ENCODE results near the gene RGMB.

The RGMB gene

DNA sequence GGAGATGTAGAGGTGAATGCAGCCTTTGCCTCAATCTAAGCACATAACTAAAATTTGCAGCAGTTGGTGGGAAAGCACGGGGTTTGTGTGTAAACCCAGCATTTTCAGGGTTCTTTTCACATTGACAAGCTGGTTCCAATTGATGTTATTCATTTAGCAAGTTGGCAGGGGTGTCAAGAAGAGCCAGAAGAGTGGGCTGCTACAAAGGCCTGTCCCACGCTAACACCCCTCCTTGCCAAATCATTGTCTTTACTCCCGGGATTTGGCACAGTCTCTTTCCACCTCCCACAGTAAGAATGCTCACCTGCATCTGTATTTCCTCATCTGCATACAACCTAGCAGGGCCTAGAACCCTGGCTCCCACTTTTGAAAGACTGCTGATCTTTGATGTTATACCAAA is 11.8 kb downstream of the RGMB start:
- DNase-seq (ENCODE audit: low spot score) = no peak

DNA sequence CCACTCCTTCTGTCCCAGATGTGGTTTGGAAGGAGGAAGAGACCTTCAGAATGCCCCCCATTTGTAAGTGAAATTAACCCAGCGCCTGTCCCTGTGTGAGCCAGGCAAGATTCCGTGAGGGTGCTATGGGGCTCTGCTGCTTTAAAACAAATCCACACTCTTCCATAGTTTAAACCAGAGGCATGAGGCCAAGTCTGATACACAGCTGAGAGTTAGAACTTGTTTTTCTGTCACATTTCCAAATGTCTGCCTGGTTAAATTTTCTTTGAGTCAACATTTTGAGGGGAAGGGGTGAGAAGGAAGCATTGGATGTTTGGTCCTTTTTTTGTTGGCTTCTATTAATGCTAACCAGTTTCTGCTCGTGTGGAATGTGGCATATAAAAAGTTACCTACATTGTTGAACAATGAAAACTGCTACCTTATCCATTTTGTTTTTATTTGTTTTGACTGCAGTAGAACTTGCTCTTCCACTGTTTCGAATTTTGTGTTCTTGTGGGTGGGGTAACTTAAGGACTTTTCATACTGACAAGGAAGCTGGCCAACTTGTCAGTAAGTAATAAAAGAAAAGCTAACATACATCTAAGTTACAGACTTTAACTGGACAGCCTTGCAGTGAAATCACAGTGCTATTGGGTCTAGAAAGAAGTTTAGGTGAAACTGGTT is 12.9 kb downstream of the RGMB start:
- no peak for DNase-seq (ENCODE audit: low spot score)

DNA sequence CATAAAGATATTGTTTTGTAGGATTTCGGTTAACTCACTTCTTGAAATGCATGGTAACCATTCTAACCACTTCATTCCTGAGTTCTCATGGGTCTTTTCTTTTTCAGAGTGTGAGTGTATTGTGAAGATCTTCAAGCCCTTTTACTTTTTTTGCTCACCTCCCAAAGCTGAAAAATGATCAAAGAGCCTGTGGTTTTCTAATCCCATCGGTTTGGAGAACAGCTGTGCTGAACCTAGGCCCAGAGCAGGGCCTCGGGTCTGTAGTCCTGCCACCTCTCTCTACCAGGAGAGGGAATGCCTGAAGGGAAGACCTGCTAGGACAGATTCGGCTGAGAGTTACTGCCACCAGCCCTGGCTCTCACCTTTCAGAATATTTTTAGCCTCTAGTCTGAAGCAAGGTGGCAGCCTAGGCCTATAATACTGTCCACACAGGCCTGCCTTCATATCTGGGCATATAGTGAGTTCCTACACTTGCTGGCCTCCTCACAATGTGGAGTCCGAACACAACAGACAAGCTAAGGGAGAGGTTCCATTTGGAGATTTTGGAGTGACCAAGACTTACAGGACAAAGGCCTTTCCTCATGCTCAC is 13.8 kb downstream of the RGMB start:
- no peak for DNase-seq (ENCODE audit: low spot score)

DNA sequence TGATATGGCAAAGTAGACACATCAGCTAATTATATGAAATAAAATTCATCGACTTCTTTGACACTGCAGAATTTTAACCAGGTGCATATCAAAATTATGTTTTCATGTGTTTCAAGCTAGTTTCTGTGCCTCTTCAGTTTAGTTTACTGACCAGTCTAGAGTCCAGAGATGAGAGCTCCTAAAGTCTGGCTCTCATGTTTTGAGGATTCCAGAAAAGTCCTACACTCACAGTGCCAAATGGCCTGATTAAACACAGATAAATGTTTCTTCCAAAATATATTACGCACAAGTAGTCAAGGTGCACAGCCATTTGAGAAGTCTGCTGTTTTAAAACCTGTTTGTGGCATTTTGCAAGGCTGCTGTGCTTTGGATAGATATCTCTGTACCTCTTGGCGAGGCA is 15.6 kb downstream of the RGMB start:
- no peak for DNase-seq (ENCODE audit: low spot score)

DNA sequence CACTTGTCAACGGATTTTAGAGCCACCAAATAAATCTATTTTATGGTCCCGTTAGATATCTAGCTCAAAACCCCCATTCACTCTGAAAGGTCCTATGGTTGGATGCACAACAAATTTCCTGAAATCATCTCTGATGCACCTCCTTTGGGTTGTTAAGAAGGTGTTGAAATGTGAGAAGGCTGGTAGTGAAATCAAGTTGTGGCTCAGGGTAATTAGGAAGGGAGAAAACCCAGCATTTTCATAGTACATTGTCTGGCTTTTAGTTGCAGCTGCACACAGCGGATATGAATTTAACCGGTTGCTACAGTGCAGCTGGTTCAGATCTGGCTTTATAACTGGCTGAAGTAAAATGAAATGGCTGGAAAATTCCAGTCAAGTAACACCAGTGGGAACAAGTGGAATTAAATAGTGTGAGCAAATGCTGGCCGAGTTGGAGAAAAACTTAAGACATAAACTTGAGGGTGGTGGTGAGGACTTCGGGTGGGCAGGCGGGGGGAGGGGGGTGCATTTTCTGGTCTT is 17.6 kb downstream of the RGMB start:
- DNase-seq (ENCODE audit: low spot score) = no peak

DNA sequence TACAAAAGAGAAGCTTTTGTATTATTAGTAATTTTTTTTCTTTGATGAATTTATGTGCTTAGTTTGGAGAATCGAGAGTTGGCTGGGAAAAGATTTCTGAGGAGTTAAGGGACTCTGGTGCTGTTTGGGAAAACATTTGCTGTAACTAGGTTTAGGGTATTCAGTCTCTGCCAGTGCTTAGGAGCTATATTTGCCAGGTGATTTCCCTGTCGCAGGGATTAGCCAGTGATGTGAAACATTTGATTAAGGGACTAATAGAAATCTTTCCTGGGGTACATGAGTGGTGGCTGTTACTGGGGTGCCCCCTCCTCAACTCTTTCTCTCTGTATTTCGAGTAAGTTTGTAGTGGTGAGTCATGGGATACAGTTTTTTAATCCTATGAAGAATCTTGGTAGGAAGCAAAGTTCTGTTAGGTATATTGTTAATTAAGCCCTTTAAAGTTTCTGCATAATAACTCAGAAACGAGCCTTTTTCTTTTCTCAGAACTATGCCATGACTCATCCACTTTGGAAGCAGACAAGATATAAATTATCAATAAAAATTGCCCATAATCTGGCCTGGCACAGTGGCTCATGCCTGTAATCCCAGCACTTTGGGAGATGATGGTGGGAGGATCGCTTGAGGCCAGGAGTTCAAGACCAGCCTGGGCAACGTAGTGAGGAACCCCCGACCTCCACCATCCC is 18.6 kb downstream of the RGMB start:
- DNase-seq (ENCODE audit: low spot score) = no peak

DNA sequence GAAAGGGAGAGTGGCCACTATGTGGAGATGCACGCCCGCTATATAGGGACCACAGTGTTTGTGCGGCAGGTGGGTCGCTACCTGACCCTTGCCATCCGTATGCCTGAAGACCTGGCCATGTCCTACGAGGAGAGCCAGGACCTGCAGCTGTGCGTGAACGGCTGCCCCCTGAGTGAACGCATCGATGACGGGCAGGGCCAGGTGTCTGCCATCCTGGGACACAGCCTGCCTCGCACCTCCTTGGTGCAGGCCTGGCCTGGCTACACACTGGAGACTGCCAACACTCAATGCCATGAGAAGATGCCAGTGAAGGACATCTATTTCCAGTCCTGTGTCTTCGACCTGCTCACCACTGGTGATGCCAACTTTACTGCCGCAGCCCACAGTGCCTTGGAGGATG is 19.8 kb downstream of the RGMB start:
- no peak for DNase-seq (ENCODE audit: low spot score)

DNA sequence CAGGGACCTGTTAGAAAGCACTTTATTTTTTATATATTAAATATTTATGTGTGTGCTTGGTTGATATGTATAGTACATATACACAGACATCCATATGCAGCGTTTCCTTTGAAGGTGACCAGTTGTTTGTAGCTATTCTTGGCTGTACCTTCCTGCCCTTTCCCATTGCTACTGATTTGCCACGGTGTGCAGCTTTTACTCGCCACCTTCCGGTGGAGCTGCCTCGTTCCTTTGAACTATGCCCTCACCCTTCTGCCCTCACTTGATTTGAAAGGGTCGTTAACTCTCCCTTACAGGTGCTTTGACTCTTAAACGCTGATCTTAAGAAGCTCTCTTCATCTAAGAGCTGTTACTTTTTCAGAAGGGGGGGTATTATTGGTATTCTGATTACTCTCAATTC is 20.5 kb downstream of the RGMB start:
- no peak for DNase-seq (ENCODE audit: low spot score)

DNA sequence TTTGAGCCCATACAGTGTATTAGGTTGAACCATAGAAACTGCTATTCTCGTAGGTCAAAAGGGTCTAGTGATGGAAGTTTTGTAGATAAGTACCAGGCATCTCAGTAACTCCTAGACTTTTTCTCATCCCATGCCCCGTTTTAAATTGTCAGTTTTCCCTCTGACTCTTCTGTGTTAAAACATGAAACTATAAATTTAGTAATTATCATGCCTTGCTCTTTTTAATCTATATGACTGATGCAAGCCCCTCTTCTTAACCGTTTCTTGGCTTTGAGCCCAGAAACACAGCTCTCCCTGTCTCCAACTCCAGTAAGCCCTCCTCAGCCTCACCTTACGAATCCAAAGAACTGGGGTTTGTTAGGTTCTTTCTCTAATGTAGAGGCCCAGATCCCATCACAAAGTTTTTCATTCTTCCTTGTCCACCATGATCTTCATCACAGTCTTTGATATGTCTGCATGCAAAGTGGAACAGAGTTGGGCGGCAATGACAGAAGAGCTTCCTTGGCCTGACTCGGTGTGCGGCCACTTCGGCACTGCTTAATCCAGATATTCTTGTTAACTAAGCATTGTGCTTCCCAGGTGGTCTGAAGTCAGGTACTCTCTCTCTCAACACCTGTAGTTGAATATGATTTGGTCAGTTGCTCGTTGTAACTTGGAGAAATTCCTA is 21.1 kb downstream of the RGMB start:
- no peak for DNase-seq (ENCODE audit: low spot score)

DNA sequence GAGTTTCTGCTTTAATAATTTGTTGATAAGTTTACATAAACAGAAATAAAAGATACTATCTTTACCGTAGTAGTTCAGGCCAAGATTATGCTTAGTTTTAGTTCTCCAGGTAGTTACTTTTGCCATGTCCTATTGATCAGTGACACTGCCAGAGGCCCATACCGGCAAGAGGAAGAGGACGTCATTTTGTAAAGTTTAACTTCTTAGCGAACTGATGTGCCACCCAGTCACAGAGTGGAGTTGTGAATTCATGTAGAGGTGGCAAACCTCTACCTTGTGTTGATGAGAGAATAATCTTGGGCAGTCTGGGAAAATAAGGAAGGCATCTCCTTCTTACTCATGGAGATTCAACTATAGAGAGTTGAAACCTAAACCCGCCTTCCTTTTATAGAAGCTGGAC is 21.8 kb downstream of the RGMB start:
- DNase-seq (ENCODE audit: low spot score) = no peak

DNA sequence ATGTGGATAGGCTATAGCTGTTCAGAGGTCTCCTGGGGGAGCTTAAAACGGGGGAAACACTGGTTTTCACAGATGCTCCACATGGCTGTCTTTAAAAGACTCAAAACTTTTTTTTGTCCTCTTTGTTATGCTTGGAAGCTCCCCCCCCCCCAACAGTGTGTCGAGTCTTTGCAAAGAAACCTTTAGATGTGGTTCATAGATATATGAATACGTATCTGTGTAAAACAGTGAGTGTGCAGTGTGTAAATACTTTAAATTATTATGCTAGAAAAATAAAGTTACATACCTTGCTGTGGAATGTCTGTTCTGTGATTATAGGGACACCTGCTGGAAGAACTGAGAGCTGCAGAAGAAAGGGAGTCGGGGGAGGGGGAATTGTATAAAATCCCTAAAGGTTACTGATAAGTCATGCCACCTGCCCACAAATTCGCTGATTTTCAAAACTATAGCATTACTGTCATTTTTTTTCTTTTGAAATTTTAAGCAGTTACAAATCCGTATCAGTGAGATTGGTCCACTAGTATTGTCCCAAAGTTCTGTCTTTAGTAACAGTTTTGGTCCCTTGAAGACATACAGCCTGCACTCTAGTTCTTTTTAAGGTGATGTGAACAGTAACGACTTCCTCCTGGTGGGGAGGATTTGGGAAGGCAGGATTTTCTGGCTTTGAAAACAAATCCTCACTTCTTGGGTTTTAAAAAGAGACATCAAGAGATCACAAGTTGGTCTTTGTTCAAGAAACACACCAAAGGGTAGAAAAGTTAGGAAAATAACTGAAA is 22.9 kb downstream of the RGMB start:
- DNase-seq (ENCODE audit: low spot score) = peak; percentile 57

DNA sequence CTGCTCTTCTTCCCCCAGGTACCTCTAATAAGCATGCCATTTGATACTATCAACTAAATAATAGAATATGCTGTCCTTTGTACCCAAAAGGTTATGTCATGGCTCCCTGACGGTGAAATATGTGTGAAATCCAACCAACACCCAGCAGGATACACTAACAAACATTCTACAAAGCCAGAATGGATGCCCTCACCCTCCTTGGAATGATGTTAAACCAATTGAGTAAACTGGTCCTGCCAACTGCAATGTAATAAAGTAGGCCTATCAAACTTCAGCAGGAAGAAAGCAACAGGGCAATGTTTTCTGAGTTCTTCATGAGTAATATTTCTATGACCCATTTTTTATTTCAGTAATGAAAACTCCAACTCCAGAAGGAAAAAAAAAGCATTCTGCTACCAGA is 24.9 kb downstream of the RGMB start:
- no peak for DNase-seq (ENCODE audit: low spot score)

DNA sequence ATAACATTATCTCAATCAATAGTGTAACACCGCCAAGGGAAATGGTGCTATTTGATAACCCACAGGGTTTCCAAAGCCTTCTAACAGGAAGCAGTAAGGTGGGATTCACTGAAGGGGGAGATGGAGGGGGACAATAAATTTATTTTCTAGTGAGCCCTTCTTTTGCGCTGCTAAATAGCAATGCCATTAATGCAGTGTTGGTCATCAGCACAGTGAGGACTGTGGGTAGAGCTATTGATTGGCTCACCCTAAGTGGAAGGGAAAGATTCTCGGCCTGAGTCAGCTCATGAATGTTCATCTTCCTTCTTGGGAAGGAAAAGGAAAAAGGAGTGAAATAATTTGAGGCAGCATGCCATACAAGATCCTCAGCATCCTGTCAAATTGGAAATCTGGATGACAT is 25.4 kb downstream of the RGMB start:
- no peak for DNase-seq (ENCODE audit: low spot score)

DNA sequence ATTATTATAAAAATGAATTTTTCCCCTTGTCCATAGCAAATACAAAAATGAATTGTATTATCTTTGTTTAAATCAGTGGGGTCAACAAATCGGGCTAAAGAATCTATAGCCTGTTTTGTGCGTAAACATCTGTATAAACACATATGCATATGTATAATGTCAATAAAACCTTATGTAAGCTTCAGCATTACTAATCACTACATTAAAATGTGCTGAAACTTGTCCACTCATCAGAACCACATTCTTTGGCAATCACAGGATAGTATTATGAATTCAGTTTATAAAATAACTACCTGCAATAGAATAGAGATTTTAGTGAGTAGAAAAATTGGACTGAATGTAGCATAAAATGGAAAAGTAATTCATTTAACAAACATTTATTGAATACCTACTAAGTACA is 30.6 kb downstream of the RGMB start:
- no peak for DNase-seq (ENCODE audit: low spot score)

DNA sequence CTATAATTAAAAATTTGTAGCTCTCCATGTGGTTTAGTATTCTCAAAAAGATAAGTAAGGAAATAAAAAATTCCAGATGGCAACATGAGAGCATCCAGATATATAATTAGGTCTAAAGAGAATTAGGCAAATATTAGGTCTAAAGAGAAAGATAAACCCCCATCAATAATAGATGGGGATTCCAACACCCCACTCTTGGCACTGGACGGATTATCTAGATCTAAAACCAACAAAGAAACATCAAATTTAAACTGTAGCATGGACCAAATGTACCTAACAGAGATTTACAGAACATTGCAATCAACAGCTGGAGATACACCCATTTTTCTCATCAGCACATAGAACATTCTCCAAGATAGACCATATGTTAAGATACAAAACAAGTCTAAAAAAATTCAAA is 31.6 kb downstream of the RGMB start:
- DNase-seq (ENCODE audit: low spot score) = no peak

DNA sequence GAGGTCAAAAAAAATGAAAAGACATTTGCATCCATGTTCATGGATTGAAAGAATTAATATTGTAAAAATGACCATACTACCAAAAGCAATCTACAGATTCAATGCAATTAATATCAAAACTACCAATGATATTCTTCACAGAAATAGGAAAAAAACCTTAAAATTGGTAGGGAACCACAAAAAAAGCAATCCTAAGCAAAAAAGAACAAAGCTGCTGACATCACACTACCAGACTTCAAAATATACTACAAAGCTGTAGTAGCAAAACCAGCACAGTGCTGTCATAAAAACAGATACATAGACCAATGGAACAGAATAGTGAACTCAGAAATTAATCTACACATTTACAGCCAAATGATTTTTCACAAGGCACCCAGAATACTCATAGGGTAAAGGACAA is 34.3 kb downstream of the RGMB start:
- no peak for DNase-seq (ENCODE audit: low spot score)

DNA sequence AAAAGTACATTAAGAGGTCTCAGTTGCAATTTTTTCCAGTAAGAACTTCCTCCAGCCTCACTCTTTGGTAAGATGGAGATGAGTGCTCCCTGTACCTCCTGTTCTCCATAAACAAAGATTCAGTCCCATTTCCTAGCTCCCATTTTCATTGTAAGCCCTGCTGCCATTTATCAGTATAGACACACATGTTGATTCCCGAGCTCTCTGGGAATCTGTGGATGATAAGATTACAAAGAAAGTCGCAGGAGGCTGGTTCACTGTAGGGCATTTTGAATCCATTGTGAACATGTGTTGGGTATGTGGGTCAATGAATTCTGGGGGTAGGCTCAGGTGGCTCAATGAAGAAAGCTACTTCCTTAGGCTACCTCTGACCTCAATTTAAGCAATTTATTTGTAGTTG is 36.7 kb downstream of the RGMB start:
- DNase-seq (ENCODE audit: low spot score) = no peak

DNA sequence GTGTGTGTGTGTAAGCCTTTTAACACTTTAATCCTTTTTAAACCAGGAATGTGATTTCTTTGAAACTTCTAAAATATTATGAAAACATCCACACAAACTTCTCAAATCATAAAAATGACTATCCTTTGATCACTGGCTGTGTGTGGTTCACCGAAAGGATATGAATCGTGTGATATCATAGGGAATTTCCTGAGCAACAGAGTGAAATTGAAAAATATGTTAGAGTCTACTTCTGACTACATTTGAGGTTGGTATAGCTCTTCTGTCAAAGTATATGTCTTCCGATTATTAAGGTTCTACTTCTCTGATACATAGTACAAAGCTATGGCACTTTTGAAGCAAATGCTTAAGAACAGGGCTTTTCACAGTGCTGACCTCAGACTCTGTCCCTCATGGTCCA is 40.3 kb downstream of the RGMB start:
- DNase-seq (ENCODE audit: low spot score) = no peak

DNA sequence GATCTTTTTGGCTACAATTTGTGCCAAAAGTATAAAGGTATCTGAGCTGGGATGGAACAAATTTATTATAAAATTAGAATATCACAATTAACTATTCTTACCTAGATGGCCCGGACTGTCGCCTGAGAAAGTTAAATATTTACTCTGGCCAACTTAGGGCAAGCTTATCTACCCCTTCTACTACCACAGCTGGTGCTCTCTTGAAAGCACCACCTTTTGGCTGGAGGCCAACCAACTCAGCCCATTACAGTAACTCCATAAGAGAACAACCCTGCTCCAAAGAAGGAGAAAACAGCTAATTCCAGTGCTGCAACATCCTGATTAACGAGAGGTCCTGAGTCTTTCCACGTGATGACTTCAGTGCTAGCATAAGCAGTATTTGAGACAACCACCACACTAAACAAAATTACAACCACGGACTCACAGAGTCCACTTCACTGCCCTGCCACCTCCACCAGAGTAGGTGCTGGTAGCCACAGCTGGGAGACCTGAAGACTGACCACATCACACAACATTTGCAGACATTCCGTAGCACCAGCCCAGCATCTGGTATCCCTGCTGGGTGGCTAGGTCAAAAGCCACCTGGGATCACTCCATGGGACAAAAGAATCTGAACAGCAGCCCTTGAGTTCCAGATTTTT is 43.2 kb downstream of the RGMB start:
- DNase-seq (ENCODE audit: low spot score) = no peak

DNA sequence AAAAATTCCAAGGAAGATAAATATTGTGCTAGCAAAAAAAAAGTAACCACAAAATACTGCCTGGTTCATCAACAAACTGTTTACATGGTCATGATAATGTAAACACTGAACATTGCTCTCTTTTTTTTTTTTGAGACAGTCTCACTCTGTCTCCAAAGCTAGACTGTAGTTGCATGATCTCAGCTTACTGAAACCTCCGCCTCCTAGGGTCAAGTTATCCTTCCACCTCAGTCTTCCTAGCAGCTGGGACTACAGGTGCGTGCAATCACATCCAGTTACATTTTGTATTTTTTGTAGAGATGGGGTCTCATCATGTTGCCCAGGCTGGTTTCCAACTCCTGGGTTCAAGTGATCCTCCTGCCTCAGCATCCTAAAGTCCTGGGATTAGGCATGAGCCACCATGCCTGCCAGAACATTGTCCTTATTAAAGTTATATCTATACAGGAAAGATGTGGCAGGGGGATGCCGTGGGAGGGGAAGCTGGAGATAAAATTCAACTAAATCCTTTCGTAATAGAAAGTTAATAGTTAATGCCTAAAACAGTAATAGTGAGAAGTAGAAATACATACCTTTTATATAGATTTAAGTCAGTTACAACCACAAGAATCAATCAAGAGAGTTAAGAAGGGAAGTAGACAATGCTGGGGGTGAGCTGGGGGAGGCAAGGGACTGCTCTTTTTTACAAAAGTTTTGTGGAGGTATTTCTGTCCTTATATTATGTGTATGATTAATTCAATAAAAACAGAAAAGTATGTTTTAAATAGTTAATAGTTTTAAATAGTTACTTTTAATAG is 52.3 kb downstream of the RGMB start:
- no peak for DNase-seq (ENCODE audit: low spot score)

DNA sequence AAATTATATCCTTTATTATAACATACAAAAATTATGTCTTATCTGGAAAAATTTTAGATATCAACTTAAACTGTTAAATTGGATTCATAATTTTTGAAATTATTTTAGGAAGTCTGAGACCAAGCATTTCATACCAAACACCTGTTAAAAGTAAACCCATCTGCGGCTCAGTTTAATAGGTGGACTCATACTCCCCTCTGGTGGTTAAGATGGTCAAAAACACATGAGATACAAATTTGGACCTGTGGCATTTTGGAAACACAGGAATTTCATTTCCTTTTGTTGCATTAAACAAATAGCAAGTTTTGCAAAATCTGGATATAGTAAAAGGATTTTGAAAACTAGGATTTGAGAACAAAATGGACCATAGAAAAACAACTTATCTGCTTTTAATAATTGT is 53.7 kb downstream of the RGMB start:
- peak; percentile 50 for DNase-seq (ENCODE audit: low spot score)

Measured in AG08396 (cell line).